GM12891 (cell line): Measurements from ENCODE around the gene PTPRJ.

Experiments used
- PAX5 ChIP-seq: IDR thresholded peaks from 2 replicates; pipeline ENCODE4 v1.6.1; 2011; ENCODE audit warnings: low read length, moderate library complexity, mild to moderate bottlenecking; ENCODE audit not compliant: insufficient read depth, severe bottlenecking
- POLR2A ChIP-seq: IDR thresholded peaks from 2 replicates; pipeline ENCODE4 v1.6.1; 2011; ENCODE audit warnings: low read depth, low read length, control low read depth
- POLR2AphosphoS5 ChIP-seq: IDR thresholded peaks from 2 replicates; pipeline ENCODE4 v1.6.1; 2011; ENCODE audit warnings: low read depth, low read length, control low read depth
- POU2F2 ChIP-seq: IDR thresholded peaks from 2 replicates; pipeline ENCODE4 v1.6.1; 2011; ENCODE audit warnings: low read depth, mild to moderate bottlenecking, control low read depth, low read length, moderate library complexity
- SPI1 ChIP-seq: IDR thresholded peaks from 2 replicates; pipeline ENCODE4 v1.6.1; 2011; ENCODE audit warnings: low read depth, low read length, control low read depth
- TAF1 ChIP-seq: IDR thresholded peaks from 2 replicates; pipeline ENCODE4 v1.6.1; 2011; ENCODE audit warnings: low read depth, low read length, control low read depth

DNA sequence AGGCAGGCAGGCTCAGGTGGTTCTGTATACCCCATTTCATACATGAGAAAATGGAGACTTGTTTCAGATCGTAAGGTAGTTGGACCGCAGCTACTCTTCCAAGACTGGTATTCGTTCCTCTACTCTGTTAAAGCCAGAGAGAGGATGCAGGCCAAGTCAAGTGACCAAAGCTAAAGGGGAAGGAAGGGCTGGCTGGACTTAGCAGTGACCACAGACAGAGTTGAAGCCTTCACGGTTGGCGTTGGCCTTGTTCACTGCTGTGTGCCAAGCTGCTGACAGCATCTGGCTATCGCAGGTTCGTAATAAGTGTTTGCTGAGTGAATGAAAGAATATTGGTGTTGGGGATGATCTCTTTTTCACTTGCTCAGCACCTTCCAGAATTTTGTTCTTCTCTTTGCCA is 64.2 kb downstream of the PTPRJ start:
- TF ChIP-seq TAF1 (no peak), POLR2A (no peak), SPI1 (no peak), POLR2AphosphoS5 (no peak), PAX5 (no peak), POU2F2 (no peak)
